ENCODE data around the gene SLC16A6. TPM values are rescaled to one million over a fixed set of nuclear protein-coding genes. Genes with fewer than 3 reads are reported as not detected.

SLC16A6 gene
- total RNA-seq, 4 donors from 2014 or later, result 9.2 to 20.9 (median 17.8) TPM

- 78 to 87% methylated on average over 9 of the region's 10 CpGs for WGBS, 2 donors
- intact Hi-C loops (cut with DNase I), result no loop called here
- no peak overlapping the region for H3K27ac ChIP-seq
- H3K4me3 ChIP-seq, result no peak overlapping the region
- no peaks in the 10 kb centered on the region for H3K9me3 ChIP-seq
- no peaks in the 10 kb centered on the region for H3K27me3 ChIP-seq
- peaks cover 3 to 34% (median 10%) of the 10 kb centered on the region in 3 donors for H3K4me1 ChIP-seq
- no peak for DNase-seq
- no peaks in the 10 kb centered on the region for H3K36me3 ChIP-seq
- TF ChIP-seq POLR2A (IDR thresholded peaks at IDR 0.05), result no peak
Observed at GRCh38 chr17:68302066-68302564, 11.2 kb upstream of the SLC16A6 start.

GRCh38 chr17:68301438-68301959 lies 10.6 kb upstream of the SLC16A6 start:
- DNase-seq, result no peak
- Histone ChIP-seq H3K9me3 (no peaks in the 10 kb centered on the region), H3K27me3 (no peaks in the 10 kb centered on the region), H3K4me3 (no peak overlapping the region), H3K4me1 (peaks cover 3 to 40% (median 14%) of the 10 kb centered on the region in 3 donors), H3K27ac (no peak overlapping the region), H3K36me3 (no peaks in the 10 kb centered on the region)
- no peak for TF ChIP-seq POLR2A (IDR thresholded peaks at IDR 0.05)
- TF ChIP-seq, protein P1, sequence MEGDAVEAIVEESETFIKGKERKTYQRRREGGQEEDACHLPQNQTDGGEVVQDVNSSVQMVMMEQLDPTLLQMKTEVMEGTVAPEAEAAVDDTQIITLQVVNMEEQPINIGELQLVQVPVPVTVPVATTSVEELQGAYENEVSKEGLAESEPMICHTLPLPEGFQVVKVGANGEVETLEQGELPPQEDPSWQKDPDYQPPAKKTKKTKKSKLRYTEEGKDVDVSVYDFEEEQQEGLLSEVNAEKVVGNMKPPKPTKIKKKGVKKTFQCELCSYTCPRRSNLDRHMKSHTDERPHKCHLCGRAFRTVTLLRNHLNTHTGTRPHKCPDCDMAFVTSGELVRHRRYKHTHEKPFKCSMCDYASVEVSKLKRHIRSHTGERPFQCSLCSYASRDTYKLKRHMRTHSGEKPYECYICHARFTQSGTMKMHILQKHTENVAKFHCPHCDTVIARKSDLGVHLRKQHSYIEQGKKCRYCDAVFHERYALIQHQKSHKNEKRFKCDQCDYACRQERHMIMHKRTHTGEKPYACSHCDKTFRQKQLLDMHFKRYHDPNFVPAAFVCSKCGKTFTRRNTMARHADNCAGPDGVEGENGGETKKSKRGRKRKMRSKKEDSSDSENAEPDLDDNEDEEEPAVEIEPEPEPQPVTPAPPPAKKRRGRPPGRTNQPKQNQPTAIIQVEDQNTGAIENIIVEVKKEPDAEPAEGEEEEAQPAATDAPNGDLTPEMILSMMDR (IDR thresholded peaks at IDR 0.05), result no peak
- 54 to 67% methylated on average over 9 of the region's 9 CpGs for WGBS, 2 donors
- intact Hi-C loops (cut with DNase I), result no loop called here

DNA sequence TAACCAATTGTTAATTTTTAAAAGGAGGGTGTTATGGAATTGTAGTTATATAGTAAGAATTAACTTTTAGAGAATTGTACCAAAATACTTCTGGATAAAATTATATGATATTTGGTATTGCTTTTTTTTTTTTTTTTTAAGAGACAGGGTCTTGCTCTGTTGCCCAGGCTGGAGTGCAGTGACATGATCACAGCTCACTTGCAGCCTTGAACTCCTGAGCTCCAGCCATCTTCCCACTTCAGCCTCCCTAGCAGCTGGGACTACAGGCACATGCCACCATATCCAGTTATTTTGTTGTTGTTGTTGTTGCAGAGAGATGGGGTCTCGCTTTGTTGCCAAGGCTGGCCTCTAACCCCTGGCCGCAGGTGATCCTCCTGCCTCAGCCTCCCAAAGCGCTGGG lies 8.9 kb upstream of the SLC16A6 start:
- TF ChIP-seq, protein P1 (IDR thresholded peaks at IDR 0.05), result no peak
- H3K36me3 ChIP-seq, result no peaks in the 10 kb centered on the region
- 93 to 100% methylated on average over 2 of the region's 3 CpGs for WGBS, 2 donors
- no peaks in the 10 kb centered on the region for H3K9me3 ChIP-seq
- intact Hi-C loops (cut with DNase I), result no loop called here
- peaks cover 3 to 46% (median 12%) of the 10 kb centered on the region in 3 donors for H3K4me1 ChIP-seq
- no peak for DNase-seq
- no peak overlapping the region for H3K4me3 ChIP-seq
- peaks cover 0 to 5% (median 0%) of the 10 kb centered on the region in 4 donors for H3K27me3 ChIP-seq
- H3K27ac ChIP-seq, result no peak overlapping the region

DNA sequence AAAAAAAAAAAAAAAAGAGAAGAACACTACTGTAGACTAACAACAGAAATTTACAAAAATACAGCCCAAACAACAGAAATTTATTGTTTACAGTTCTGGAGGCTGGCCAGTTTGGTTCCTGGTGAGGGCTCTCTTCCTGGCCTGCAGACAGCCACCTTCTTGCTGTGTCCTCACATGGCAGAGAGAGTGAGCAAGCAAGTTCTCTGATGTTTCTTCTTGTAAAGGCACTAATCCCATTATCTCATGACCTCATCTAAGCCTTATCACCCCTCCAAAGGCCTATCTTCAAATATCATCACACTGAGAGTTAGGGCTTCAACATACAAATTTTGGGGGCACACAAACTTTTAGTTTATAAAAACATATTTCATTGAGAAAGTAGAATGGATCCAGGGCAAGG lies 7.7 kb upstream of the SLC16A6 start:
- DNase-seq, result no peak
- intact Hi-C loops (cut with DNase I), result no loop called here

GRCh38 chr17:68297195-68297594 lies 6.3 kb upstream of the SLC16A6 start:
- H3K36me3 ChIP-seq, result no peaks in the 10 kb centered on the region
- no peaks in the 10 kb centered on the region for H3K9me3 ChIP-seq
- intact Hi-C loops (cut with DNase I), result no loop called here
- peak overlapping the region; percentile 24 to 70 (median 61) for H3K27ac ChIP-seq
- no peak for TF ChIP-seq POLR2A (IDR thresholded peaks at IDR 0.05)
- TF ChIP-seq, protein P1 (IDR thresholded peaks at IDR 0.05), result no peak
- peaks cover 0 to 19% (median 0%) of the 10 kb centered on the region in 4 donors for H3K27me3 ChIP-seq
- no peak overlapping the region for H3K4me3 ChIP-seq
- H3K4me1 ChIP-seq, result peaks cover 10 to 62% (median 18%) of the 10 kb centered on the region in 3 donors
- WGBS, 2 donors, result 52 to 53% methylated on average over 4 of the region's 4 CpGs
- no peak for DNase-seq

More for the DNA sequence above, 7.7 kb upstream of the SLC16A6 start:
- no peak overlapping the region for H3K27ac ChIP-seq
- H3K4me1 ChIP-seq, result peaks cover 3 to 50% (median 11%) of the 10 kb centered on the region in 3 donors
- no peak for TF ChIP-seq POLR2A (IDR thresholded peaks at IDR 0.05)
- TF ChIP-seq, protein P1 (IDR thresholded peaks at IDR 0.05), result no peak
- no peak overlapping the region for H3K4me3 ChIP-seq
- H3K27me3 ChIP-seq, result peaks cover 0 to 18% (median 0%) of the 10 kb centered on the region in 4 donors
- H3K9me3 ChIP-seq, result no peaks in the 10 kb centered on the region
- no peaks in the 10 kb centered on the region for H3K36me3 ChIP-seq

All from esophagus squamous epithelium (tissue), 5 donors.